NK-92 (cell line): Measurements from ENCODE around the gene SMIM1.

Experiments
- DNase-seq: peaks from one replicate; lab custom pipeline; 2025; ENCODE audit not compliant: unreplicated experiment; lab: John Stamatoyannopoulos, UW

SMIM1 gene

DNA sequence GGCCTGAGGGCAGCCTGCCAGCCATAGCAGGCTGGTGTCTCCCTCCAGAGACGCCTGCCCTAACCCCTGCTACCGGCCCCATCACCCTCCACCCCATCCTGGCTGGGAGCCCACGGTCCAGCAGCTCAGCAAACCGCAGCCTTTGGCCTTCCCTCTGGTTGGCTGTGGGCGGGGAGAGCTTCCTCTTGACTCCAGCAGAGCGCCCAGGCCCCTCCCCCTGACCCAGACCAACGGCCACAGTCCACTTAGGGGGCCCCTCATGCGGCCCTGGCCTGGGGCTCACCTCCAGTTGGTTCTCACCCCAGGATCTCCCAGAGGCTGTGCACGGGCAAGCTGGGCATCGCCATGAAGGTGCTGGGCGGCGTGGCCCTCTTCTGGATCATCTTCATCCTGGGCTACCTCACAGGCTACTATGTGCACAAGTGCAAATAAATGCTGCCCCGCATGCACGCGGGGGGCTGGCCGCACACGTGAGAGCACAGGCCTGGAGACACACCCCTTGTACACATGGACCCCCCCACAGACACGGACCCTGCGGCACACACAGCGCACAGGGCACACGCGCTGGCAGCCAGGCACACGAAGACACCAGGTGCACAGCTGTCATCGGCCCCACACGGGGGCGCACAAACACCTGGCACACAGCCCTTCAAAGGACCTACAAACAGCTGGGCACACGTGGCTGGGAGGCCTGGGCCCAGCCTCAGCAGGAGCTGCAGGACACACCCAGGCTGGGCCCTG is 3.1 kb downstream of the SMIM1 start:
- DNase-seq: no peak

DNA sequence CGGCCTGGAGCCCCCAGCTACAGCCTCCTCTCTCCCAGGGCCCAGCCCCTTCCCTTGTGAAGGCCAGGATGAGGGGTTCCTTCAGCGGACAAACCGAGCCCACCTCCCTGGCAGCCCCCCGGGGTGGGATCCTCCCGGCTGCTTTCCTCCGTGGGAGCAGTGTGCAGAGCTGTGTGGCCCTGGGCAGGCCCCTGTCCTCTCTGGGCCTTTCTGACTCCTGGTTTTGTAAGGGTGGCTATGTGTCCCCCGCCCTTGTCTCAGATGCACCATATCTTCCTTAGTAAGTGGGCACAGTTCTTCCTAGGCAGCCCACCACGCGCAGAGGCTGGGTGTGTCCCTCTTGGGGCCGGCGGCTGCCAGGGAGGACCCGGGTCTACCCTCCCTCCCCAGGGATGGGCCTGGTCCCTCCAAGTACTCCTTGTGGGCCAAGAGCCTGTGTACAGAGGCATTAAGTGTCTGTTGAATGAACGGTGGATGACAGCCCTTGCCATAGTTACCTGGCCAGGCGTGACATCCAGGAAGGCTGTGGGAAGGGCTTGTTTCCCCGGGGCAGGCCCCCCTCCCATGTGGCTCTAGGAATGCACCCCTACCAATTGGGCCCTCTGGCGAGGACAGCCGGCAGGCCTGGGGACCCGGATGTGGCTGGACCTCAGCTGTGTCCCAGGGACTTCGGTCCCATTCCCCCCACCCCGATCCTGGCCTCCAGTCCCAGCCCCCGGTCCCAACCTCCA is 3.8 kb downstream of the SMIM1 start:
- no peak for DNase-seq

DNA sequence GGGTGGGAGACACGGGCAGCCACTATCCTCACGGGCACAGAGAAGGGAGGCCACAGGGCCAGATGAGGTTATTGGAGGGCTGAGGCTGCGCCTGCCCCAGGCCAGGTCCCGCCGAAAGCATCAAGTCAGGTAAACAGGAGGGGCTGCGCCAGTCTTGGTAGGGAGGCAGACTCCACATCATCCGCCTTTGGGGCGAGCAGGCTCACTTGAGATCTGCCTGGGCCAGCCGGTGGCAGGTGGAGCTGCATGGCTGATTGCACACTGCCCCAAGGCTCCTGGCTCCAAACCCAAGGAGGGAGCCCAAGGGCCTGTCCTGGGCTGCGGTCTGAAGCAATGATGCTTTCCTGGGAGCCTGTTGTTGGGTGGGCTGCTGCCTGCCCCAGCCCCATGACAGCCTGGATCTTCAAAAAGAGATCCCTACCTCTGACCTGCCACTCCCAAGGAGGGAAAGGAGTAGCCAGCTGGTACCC is 4.6 kb downstream of the SMIM1 start:
- no peak for DNase-seq

DNA sequence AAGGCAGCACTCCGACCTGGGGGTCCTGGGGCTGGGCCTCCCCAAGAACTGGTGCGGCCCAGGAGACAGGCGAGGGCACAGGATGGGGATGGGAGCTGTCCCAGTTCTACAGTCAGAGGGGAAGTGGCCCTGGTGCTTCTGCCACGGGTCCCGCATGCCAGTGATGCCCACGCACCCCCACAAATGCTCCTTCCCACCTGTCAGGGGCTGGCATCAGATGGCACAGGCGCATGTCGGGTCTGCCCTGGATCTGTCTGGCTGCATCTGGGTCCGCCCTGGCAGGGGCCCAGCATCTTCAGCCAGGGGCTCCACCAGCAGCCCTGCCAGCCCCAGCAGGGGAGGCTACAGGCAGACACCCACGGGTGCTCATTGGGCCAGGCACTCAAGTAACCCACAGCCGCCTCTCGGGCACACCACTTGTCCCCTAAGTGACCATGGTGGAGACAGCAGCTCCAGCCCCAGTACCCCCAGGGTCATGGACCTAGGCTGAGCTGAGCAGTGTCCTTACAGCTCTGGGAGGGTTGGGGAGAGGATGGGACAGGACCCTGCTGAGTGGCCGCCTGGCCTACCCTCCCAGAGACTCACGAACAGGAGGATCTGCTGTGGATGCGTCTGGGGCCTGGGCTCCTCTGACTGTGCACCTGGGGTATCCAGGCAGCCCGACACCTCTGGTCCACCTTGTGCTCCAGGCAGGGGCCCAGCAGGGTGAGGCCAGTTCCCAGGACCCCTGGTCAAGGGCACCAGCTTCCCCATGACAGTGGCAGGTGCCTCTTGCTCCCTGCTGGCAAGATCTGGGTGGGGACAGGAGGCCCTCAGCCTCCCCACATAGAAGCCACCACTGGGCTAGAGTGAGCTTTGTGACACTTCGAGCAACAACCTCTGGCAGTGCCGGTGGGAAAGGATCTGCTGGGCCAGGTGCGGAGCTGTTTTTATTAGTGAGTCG is 5.4 kb downstream of the SMIM1 start:
- no peak for DNase-seq

DNA sequence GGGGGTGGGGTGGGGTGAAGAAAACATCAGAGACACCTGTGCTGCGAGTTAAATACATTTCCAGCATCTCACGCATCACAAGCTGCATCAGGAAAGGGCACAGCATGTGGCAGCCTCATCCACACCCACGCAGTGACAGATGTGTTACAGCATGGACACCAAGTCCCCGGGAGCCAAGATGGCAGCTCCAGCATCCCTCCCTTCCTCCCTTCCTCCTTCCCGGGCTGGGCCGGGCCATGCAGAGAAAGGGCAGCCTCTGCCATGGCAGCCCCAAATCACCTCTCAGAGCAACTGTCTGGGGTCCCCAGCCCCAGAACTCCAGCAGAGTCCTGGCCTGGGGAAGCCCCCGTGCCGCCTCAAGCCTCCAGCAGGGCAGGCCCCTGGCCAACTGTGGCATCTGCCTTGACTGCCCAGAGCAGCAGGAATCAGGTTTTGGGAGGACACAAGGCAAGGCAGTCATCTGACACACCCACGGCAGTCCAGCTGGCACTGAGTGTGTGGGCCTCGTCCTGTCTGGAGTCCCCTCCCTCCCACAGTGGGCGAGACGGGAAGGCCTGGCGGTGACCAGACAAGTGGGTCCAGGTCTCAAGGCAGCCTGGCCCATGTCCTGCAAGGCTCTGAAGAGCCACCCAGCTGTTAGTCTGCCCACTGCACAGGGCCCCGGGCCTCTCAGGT is 6.2 kb downstream of the SMIM1 start:
- DNase-seq: no peak

DNA sequence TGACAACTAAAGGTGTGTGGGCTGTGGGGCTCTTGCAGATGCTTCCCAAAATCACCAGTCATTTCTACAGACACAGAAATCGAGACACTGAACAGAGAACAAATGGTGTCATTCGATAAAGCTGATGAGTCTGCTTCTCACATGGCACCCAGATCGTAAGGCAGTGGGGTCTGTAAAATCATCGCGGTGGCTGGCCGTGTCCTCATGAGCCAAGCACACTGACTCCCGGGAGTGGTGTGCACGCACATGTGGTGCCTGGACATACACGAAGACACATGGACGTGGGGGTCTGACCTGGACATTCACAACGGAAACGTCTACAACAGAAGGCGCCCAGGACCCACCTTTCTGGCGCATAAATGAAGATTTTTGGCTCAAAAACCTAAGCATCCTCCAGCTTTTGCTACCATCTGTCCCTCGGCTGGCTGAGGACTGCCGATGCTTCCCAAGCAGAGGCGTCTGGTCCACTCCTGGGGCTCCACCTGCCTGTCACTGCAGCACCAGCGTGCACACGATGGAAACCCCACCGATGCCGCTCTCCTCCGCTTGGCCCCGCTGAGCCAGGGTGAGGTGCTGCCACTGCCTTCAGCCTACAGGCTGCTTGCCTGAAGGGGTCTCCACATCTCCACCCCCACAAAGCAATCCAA is 6.8 kb downstream of the SMIM1 start:
- no peak for DNase-seq

DNA sequence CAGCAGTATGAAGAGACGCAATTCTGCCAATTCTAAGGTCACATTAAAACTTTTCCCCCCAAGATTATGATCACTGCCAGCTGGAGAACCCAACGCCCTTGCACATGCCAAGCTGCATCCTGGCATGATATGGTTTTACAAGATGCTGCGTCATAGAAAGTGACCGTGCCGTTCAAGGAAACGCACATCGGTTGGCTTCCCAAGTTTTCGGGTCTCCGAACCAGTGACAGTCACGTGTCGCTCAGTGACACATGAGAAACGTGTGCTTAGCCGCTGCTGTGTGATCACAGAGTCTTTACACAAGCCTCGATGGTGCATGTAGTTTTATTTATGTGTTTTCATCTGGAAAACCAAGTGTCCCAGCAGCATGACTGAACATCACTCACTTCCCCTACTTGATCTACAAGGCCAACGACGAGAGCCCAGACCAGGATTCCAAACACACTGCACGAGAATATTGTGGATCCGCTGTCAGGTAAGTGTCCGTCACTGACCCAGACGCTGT is 7.4 kb downstream of the SMIM1 start:
- no peak for DNase-seq

DNA sequence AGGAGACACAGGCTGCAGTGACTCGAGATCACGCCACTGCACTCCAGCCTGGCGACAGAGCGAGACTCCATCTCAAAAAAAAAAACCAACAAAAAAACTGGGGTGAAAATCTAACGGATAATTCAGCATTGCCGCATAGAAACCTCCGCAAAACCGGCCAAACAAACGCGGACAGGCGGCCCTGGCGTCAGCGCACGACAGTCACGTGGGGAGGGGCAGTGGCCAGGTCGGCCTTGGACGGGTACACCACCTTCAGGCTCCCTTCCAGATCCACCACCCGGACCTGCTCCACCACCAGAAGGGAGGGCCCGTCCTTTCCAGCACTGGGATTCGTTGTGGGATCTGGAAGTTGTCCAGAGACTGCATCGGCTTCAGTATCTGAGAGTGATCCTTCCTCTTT is 8.4 kb downstream of the SMIM1 start:
- no peak for DNase-seq

DNA sequence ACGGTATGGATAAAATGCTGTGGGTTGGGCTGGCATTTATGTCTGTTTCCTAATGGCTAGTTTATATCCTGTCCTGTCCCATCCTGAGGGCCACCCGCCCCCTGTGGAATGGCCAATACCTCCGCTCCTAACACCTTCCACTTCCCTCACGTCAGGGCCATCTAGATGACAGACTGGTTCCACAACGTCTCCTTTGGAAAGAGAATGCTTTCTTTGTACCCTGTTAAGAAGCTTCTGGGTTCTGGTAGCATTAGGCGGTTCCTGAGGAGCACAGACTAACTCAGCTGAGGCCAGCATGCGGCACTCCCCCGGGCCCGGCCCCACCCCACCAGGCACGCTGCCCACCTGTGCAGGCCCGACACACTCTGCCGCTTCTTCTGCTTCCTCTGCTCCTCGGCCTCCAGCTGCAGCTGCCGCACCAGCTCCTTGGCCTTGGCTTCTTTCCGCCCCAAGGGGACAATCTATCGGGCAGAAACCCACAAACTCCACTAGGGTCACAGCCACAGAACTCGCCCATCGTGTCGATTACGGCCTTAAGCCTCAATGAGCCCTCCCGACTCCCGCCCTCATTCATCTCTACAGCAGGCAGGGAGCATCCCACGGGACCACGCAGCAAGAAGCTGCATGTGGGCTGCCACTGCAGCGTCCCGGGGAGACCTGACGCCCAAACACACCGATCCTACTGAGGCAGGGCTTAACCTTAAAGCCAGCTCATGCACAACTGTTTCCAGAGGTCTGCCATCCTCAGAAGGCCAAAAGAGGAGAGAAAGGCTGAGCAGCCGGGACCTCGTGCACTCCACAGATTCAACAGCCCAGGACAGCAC is 11.3 kb downstream of the SMIM1 start:
- DNase-seq: no peak

DNA sequence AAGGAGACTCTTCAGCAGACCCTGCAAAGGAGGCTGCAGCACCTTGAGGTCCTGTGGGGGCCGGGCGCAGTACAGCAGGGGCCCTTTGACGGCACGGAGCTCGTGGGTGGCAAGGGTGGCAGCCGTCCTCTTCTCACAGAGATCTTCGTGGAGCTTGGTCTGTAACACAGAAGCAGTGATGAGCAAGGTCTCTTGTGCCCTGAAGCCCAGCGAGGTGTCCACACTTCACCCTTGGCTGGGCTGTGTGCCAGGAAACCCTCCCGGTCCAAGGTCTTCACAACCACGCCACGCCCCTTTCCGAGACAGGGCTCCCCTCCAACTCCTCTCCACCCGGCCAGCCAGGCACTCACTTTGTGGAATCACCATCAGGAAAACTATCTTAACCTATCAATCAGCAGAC is 12.5 kb downstream of the SMIM1 start:
- no peak for DNase-seq

DNA sequence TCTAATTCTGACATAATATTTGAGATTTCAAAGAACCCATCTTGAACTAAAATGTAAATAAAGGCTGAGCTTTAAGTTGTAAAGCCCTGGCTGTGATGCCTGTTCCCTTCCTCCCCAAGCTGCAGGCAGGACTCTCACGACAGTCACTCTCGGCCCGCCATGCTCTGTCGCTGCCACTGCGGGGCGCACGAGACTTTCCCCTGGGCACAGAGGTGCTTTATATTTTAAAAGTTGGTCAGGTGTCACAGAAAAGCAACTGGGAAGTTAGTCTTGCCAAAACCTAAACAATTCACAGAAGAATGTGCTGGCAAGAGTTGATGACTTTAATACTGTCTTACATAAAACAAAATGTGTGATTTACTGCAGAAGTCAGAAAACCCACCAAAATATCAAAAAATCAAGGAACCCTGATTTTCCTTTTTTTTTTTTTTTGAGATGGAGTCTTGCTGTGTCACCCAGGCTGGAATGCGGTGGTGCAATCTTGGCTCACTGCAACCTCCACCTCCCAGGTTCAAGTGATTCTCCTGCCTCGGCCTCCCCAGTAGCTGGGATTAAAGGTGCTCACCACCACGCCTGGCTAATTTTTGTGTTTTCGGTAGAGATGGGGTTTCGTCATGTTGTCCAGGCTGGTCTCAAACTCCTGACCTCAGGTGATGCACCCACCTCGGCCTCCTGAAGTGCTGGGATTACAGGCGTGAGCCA is 13.1 kb downstream of the SMIM1 start:
- no peak for DNase-seq

DNA sequence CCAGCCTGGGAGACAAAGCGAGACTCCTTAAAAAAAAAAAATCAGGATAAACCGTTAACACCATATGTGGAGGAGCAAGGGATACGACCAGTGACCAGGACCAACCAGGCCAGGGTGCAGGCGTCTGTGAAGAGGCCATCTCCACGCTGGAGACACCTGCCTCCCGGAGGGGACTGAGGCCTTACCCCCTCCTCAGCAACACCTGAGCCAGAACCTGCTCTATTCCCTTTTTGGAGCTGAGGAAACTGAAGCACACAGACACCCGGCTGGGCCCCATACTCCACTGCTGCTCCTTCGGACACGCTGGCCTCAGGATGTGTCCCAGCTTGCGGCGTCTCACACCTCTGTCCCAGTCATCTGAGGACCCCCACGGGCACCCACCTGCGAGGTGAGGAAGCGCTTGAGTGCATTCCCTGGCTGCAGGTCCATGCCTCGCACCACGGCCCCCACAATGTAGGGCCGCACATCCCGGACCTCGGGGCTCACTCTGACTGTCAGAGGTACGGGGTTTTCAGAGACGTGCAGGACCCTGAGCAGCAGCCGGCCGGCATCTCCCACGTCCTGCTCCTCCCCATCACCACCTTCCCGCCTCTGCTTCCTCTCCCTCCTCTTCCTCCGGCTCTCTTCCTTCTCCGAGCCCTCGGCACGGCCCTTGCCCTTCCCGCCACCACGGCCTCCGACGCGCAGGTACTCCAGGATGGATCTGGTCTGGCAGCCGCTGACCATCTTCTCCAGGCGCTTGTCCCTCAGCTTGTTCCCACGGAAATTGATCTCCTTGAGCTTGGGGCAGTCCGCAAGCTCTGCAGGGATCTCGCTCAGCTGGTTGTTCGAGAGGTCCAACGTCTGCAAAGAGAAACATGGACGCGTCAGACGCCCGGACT is 14.2 kb downstream of the SMIM1 start:
- DNase-seq: no peak

DNA sequence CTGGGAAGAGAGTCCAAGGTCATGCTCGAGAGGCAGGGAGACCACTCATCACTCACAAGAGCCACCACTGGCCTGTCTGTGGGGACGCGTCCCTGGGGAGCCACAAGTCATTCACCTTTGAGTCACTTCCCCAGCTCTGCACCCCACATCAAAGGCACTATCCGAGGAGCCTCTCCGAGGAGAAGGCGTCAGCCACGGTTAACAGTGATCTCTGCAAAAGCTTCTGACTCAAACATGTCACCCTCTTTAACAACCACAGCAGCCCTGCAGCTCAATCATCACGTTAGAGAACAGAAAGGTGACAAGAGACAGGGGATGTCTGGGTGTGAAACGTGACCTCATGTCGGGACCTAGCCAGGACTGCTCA is 14.8 kb downstream of the SMIM1 start:
- no peak for DNase-seq

DNA sequence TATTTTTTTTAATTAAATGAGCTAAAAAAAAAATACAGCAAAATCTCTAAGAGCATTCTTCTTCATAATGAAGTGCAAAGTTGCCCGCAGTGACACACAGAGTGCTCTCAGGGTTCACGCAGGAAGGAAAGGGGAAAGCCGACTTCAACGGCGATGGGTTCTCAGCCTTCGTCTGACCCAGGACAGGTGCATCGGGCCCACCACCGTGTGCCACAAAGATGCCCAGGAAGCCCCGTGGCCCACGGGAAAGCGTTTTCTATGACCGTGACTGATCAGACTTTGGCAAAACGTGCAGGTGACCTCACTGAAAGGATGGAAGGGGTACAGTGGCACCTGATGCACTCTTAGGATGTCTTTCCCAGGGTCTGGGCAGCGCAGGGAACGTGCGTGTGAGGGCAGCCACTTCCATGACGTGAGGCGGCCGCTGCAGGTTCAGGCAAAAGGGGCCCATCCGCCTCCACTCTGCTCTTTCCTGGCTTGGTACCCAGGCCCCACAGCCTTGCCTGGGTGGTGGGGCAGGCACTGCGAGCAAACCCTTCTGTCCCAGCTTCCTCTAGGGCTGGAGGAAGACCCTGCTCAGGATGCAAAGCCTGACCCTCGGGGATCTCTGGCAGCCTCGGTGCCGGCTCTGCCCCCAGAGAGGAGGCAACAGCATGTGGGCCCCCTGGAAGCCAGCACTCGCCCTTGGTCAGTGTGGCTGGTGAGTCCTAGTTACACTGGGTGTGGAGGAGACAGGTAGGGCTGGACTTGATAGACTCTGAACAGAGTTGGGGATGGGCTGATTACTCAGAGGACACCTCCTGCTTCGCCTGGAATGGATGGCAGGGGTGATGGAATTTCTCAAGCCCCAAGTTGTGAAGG is 15.4 kb downstream of the SMIM1 start:
- DNase-seq: no peak

DNA sequence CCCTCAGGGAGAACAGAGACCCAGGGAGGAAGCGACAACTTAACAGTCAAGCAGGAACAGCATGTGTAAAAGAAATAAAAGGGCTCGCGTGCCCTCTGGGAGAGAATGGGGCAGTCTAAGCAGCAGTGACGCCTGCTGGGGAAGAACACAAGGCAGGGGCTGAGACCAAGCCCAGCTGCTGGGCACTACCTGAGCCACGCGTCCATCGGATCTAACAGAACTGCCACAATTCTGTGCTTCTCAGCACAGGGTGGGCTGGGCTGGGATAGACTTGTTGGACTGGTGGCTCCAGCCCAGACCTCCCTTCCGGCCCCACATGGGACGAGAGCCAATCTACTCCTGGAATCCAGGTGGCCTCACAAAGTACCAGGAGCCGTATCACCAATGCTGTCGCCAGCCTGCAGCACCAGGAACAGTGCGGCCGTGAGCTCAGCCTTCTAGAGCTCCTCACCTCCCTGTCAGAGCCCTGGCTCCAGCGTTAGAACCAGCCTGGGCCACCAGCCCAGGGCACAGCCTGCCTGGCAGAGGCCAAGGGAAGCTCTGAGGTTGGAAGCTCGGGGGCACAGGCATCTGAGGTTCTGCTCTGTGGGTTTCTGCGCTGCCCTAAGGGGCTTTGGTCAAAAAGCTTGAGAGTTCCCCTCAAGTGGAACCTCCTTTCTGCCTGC is 16.3 kb downstream of the SMIM1 start:
- DNase-seq: no peak
